ENCODE data around the gene SLC25A21. TPM values are rescaled to one million over a fixed set of nuclear protein-coding genes. Genes with fewer than 3 reads are reported as not detected.
A peak's percentile ranks its signal among the peaks of the same experiment; 100 is the strongest.

The SLC25A21 gene
- polyA plus RNA-seq, 1 experiment = 0.50 TPM

DNA sequence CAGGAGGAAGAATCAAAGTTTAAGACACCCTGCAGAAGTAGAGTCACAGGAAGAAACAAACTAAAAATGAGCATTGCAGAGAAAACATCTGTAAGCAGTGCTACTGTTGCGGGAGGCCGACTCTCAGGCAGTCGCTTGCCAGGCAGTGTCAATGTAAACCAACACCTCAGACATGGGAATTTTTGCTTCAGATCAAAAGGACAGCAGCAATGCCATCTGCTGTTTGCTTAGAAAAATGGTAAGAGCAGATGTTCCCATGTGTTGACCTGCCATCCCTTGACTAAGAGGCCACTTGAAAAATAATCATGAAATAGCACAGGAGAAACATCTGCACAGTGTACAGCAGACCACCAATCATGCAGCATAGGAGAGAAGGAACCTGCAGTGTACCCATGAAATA, 196.6 kb downstream of the SLC25A21 start:
- no peak for DNase-seq (ENCODE audit: low read depth)

DNA sequence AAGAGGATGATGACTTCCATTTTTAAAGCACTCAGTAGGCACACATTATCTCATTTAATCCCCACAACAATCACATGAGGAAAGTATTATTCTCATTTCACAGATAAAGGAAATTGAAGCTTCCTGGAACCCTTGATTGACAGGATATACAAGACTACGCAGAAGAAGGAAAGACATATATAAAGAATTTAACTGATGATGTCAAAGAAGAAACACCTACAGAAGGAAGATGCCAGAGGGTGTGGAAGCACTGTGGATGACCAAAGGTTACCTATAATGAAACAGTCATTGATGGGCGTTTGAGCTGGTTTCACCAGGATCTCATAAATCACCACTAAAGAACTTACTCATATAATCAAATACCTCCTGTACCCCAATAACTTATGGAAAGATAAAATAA, 197.4 kb downstream of the SLC25A21 start:
- ChIA-PET POLR2A (interaction anchor here (0.6 kb wide), 1 partner anchor 33 kb away, joined by 3 read pairs; no protein-coding TSS in a partner anchor), CTCF (no interaction called here)

More for the DNA sequence above, 196.6 kb downstream of the SLC25A21 start:
- no peak overlapping the region for H3K4me3 ChIP-seq (ENCODE audit: low read depth, low read length)
- no peaks in the 10 kb centered on the region for H3K27me3 ChIP-seq (ENCODE audit: control insufficient read depth, insufficient read depth, low read length)
- ChIA-PET CTCF (no interaction called here), POLR2A (no interaction called here)
- TF ChIP-seq, protein P1, sequence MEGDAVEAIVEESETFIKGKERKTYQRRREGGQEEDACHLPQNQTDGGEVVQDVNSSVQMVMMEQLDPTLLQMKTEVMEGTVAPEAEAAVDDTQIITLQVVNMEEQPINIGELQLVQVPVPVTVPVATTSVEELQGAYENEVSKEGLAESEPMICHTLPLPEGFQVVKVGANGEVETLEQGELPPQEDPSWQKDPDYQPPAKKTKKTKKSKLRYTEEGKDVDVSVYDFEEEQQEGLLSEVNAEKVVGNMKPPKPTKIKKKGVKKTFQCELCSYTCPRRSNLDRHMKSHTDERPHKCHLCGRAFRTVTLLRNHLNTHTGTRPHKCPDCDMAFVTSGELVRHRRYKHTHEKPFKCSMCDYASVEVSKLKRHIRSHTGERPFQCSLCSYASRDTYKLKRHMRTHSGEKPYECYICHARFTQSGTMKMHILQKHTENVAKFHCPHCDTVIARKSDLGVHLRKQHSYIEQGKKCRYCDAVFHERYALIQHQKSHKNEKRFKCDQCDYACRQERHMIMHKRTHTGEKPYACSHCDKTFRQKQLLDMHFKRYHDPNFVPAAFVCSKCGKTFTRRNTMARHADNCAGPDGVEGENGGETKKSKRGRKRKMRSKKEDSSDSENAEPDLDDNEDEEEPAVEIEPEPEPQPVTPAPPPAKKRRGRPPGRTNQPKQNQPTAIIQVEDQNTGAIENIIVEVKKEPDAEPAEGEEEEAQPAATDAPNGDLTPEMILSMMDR (IDR thresholded peaks at IDR 0.05; ENCODE audit: insufficient read depth, low read depth, low read length) = no peak
- no peaks in the 10 kb centered on the region for H3K36me3 ChIP-seq (ENCODE audit: control insufficient read depth, insufficient read depth, low read length)

DNA sequence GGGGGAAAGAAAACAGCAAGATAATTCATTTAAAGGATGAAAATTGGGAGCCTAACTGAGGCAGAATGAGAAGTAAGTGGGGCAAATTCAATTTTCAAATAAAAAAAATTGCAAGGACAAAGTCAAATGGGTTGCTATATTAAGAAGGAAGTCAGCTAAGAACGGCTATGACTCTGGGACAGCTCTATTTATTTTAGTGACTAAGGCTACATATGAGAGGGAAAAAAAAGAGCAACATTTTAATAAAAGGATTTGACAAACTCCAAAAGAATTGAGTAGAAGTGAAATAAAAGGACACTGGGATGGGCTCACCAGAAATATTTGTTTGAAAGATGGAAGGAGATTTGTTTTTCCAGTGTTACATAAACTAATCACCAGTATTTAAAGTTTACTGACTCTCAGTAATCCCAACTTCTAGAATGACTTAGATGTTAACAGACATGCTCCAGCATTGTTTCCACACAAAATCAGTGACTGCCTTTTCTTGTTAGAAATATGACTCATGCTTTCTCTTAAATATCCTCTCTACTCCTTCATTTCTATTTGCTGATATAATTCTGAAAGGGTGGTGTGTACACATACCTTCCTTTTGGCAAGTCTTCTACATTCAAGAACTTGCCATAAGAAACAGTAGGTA, 198.5 kb downstream of the SLC25A21 start:
- ChIA-PET CTCF (interaction anchor here (1.1 to 1.6 kb wide), 2 partner anchors 32 to 176 kb away, joined by 3 read pairs; no protein-coding TSS in a partner anchor), POLR2A (no interaction called here)
- no peak overlapping the region for H3K4me3 ChIP-seq (ENCODE audit: low read depth, low read length)

More for the DNA sequence above, 197.4 kb downstream of the SLC25A21 start:
- Histone ChIP-seq H3K27me3 (ENCODE audit: control insufficient read depth, insufficient read depth, low read length) (no peaks in the 10 kb centered on the region), H3K36me3 (ENCODE audit: control insufficient read depth, insufficient read depth, low read length) (no peaks in the 10 kb centered on the region), H3K4me3 (ENCODE audit: low read depth, low read length) (no peak overlapping the region)
- no peak for DNase-seq (ENCODE audit: low read depth)
- TF ChIP-seq, protein P1 (IDR thresholded peaks at IDR 0.05; ENCODE audit: insufficient read depth, low read depth, low read length) = no peak

DNA sequence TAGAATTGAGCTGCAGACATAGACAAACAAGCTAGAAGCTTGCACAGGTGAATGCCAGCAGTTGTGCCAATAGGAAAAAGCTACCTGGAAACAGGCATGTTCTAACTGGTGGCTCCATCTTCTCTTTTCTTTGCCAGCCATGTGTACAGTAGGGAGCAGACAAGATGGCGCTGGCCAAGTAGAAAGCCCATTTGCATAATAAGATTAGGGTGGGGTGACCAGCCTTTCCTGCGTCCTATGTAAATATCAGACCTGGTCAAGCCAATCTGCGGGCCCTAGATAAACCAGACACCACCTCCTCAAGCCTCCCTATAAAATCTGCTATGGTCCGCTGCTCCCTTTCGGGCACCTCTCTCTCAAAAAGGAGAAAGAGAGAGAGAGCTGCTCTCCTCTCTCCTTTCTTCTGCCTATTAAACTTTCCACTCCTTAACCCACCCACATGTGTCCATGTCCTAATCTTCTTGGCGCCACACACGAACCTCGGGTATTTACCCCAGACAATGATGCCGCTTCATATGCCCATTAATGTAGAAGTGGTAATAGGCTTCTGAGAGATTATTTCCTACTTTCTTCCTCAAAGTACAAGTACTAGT, 201.0 kb downstream of the SLC25A21 start:
- no peaks in the 10 kb centered on the region for H3K36me3 ChIP-seq (ENCODE audit: control insufficient read depth, insufficient read depth, low read length)
- H3K4me3 ChIP-seq (ENCODE audit: low read depth, low read length) = no peak overlapping the region
- no peak for DNase-seq (ENCODE audit: low read depth)
- TF ChIP-seq, protein P1 (IDR thresholded peaks at IDR 0.05; ENCODE audit: insufficient read depth, low read depth, low read length) = no peak
- CTCF ChIA-PET = no interaction called here
- POLR2A ChIA-PET = no interaction called here
- no peaks in the 10 kb centered on the region; the same call in 1 of the 2 replicates for H3K27me3 ChIP-seq (ENCODE audit: control insufficient read depth, insufficient read depth, low read length)

More for the DNA sequence above, 198.5 kb downstream of the SLC25A21 start:
- Histone ChIP-seq H3K36me3 (ENCODE audit: control insufficient read depth, insufficient read depth, low read length) (no peaks in the 10 kb centered on the region), H3K27me3 (ENCODE audit: control insufficient read depth, insufficient read depth, low read length) (no peaks in the 10 kb centered on the region)
- peak; percentile 35 for DNase-seq (ENCODE audit: low read depth)
- TF ChIP-seq, protein P1 (IDR thresholded peaks at IDR 0.05; ENCODE audit: insufficient read depth, low read depth, low read length) = no peak

DNA sequence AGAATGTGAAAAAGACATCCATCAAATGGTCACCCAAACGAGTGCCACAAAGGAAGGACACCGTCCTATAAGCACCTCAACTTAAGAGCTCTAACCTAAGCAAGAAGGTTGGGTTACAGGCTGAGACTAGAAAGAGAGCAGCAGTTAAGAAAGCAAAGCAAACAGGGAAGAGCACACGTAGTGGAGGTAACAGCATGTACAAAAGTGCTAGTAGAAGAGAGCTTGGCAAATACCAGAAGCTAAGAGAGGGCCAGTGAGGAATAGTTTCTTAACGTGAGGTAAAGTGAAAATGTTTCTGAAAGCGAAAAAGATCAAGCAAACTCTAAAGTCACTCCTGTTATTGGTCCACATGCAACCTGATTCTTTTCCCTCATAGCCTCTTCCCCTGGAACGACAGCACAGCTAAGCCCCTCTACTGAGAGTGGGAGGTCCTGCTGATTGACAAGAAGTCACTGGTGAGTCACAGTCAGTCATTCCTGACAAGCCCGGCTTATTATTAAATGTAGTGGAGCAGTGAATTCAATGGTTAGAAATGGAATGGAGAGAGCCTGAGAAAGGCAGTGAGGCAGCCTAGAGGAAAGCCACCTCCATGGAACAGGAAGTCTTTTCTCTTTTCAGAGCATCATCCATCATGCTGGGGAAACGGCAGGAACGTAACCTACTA, 204.4 kb downstream of the SLC25A21 start:
- CTCF ChIA-PET = no interaction called here

More for the DNA sequence above, 204.4 kb downstream of the SLC25A21 start:
- TF ChIP-seq, protein P1 (IDR thresholded peaks at IDR 0.05; ENCODE audit: insufficient read depth, low read depth, low read length) = no peak
- DNase-seq (ENCODE audit: low read depth) = no peak
- POLR2A ChIA-PET = no interaction called here
- Histone ChIP-seq H3K4me3 (ENCODE audit: low read depth, low read length) (no peak overlapping the region), H3K27me3 (ENCODE audit: control insufficient read depth, insufficient read depth, low read length) (no peaks in the 10 kb centered on the region; the same call in 1 of the 2 replicates), H3K36me3 (ENCODE audit: control insufficient read depth, insufficient read depth, low read length) (no peaks in the 10 kb centered on the region)
